Activated CD4-positive, CD25-positive, alpha-beta regulatory T cell treated with anti-CD3 and anti-CD28 coated beads, Interleukin-2, amount 50 U/mL, for 72 hours (primary cell): ENCODE data around the gene OR51E2.
"Not testable (repeated sequence)": the region's sequence is repeated elsewhere in the genome, so short reads cannot be mapped to it uniquely, and the experiment has no call there.

ENCODE experiments used
- DNase-seq: peaks from one replicate; pipeline ENCODE4 v3.0.0; 2021

Gene OR51E2

GRCh38 chr11:4697585-4697984, at the start of gene OR51E2:
Gene OR51E2, minus strand, starts transcription at chr11:4697853. Its CDS starts 15,142 bp downstream, at chr11:4682711.
- no peak for DNase-seq

GRCh38 chr11:4740735-4741134, 43.1 kb upstream of the OR51E2 start:
- DNase-seq, result no peak

GRCh38 chr11:4727171-4727570, 29.5 kb upstream of the OR51E2 start:
- DNase-seq, result no peak

GRCh38 chr11:4722616-4723534, 25.2 kb upstream of the OR51E2 start:
- DNase-seq, result not testable (repeated sequence)

- DNase-seq, result no peak
Measured at GRCh38 chr11:4714300-4714699, 16.6 kb upstream of the OR51E2 start.

GRCh38 chr11:4713241-4713640, 15.6 kb upstream of the OR51E2 start:
- no peak for DNase-seq

- no peak for DNase-seq
Measured at GRCh38 chr11:4704790-4705334, 7.2 kb upstream of the OR51E2 start.

- no peak for DNase-seq
Measured at GRCh38 chr11:4704054-4704789, 6.6 kb upstream of the OR51E2 start, which contains the start of gene MMP26. Gene MMP26, plus strand, starts transcription at chr11:4704784.

GRCh38 chr11:4700436-4700820, 2.8 kb upstream of the OR51E2 start:
- no peak for DNase-seq

- DNase-seq, result no peak
Measured at GRCh38 chr11:4699697-4700435, 2.2 kb upstream of the OR51E2 start.

GRCh38 chr11:4695442-4695841, 2.2 kb downstream of the OR51E2 start:
- no peak for DNase-seq

GRCh38 chr11:4684631-4685285, 12.9 kb downstream of the OR51E2 start:
- DNase-seq, result no peak

GRCh38 chr11:4682623-4683419, 14.8 kb downstream of the OR51E2 start:
- DNase-seq, result no peak

- no peak for DNase-seq
Measured at GRCh38 chr11:4680341-4680740, 17.3 kb downstream of the OR51E2 start.

GRCh38 chr11:4677948-4678347, 19.7 kb downstream of the OR51E2 start:
- DNase-seq, result no peak

- DNase-seq, result no peak
Measured at GRCh38 chr11:4673781-4674180, 23.9 kb downstream of the OR51E2 start.

GRCh38 chr11:4672470-4672869, 25.2 kb downstream of the OR51E2 start:
- DNase-seq, result no peak

- DNase-seq, result no peak
Measured at GRCh38 chr11:4671741-4672140, 25.9 kb downstream of the OR51E2 start.

- no peak for DNase-seq
Measured at GRCh38 chr11:4665424-4665823, 32.2 kb downstream of the OR51E2 start.

- no peak for DNase-seq
Measured at GRCh38 chr11:4664786-4665185, 32.9 kb downstream of the OR51E2 start.

- no peak for DNase-seq
Measured at GRCh38 chr11:4664183-4664582, 33.5 kb downstream of the OR51E2 start.

- DNase-seq, result no peak
Measured at GRCh38 chr11:4662876-4663275, 34.8 kb downstream of the OR51E2 start.
